SKM-1 treated with dmso at 0.1 percent for 144 hours (cell line): Measurements from ENCODE around the gene NOD2.
A peak's percentile ranks its signal among the peaks of the same experiment; 100 is the strongest.

Experiments
- DNase-seq: peaks from one replicate; lab custom pipeline; 2025; ENCODE audit not compliant: unreplicated experiment; lab: John Stamatoyannopoulos, UW

Gene NOD2

GRCh38 chr16:50669741-50670140, 23.7 kb upstream of the NOD2 start:
- DNase-seq: no peak

- DNase-seq: no peak
Measured at GRCh38 chr16:50670476-50670875, 22.9 kb upstream of the NOD2 start.

GRCh38 chr16:50671644-50672260, 21.7 kb upstream of the NOD2 start:
- peak; percentile 43 for DNase-seq

- no peak for DNase-seq
Measured at GRCh38 chr16:50673496-50674275, 19.7 kb upstream of the NOD2 start.

- DNase-seq: no peak
Measured at GRCh38 chr16:50674831-50675230, 18.6 kb upstream of the NOD2 start.

GRCh38 chr16:50675686-50676610, 17.5 kb upstream of the NOD2 start:
- no peak for DNase-seq

GRCh38 chr16:50676684-50677225, 16.7 kb upstream of the NOD2 start:
- DNase-seq: no peak

- DNase-seq: no peak
Measured at GRCh38 chr16:50677351-50677750, 16.1 kb upstream of the NOD2 start.

- no peak for DNase-seq
Measured at GRCh38 chr16:50678531-50678930, 14.9 kb upstream of the NOD2 start.

GRCh38 chr16:50679266-50679665, 14.1 kb upstream of the NOD2 start:
- no peak for DNase-seq

GRCh38 chr16:50679676-50680555, 13.5 kb upstream of the NOD2 start:
- no peak for DNase-seq

GRCh38 chr16:50680556-50680893, 12.9 kb upstream of the NOD2 start:
- DNase-seq: no peak

GRCh38 chr16:50681021-50681885, 12.2 kb upstream of the NOD2 start, which contains the start of gene SNX20:
SNX20 (minus strand) TSS chr16:50681312; CDS start chr16:50677526, 3,786 bp downstream.
- DNase-seq: no peak

GRCh38 chr16:50683689-50684374, 9.6 kb upstream of the NOD2 start:
- DNase-seq: peak; percentile 83

GRCh38 chr16:50684823-50685461, 8.5 kb upstream of the NOD2 start:
- DNase-seq: no peak

GRCh38 chr16:50685462-50686063, 7.8 kb upstream of the NOD2 start:
- peak; percentile 74 for DNase-seq

- DNase-seq: no peak
Measured at GRCh38 chr16:50688083-50688482, 5.3 kb upstream of the NOD2 start.

- DNase-seq: no peak
Measured at GRCh38 chr16:50688867-50689266, 4.5 kb upstream of the NOD2 start.
